ENCODE measurements around the gene TTC3.

DNA sequence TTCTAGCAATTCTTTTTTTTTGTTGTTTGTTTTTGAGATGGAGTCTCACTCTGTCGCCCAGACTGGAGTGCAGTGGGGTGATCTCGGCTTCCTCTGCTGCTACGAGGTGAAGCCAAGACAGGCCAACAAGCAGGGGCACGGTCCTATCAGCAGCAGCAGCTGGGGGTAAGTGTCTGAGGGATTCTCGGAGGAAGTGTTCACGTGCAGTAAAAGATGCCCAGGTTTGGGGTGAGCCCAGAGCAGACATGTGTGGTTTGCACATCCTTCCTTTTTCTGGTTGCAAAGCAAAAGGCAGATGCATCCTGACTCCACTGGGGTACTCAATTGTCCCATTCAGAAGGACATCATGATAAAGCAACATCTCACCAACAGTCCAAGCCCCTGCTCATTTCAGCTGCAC lies 27.9 kb upstream of the TTC3 start:
- TF ChIP-seq, protein P1, sequence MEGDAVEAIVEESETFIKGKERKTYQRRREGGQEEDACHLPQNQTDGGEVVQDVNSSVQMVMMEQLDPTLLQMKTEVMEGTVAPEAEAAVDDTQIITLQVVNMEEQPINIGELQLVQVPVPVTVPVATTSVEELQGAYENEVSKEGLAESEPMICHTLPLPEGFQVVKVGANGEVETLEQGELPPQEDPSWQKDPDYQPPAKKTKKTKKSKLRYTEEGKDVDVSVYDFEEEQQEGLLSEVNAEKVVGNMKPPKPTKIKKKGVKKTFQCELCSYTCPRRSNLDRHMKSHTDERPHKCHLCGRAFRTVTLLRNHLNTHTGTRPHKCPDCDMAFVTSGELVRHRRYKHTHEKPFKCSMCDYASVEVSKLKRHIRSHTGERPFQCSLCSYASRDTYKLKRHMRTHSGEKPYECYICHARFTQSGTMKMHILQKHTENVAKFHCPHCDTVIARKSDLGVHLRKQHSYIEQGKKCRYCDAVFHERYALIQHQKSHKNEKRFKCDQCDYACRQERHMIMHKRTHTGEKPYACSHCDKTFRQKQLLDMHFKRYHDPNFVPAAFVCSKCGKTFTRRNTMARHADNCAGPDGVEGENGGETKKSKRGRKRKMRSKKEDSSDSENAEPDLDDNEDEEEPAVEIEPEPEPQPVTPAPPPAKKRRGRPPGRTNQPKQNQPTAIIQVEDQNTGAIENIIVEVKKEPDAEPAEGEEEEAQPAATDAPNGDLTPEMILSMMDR (conservative IDR thresholded peaks at IDR 0.05; ENCODE audit: low read length): no peak
- no peak for TF ChIP-seq EZH2phosphoT487 (IDR thresholded peaks at IDR 0.05; ENCODE audit: borderline replicate concordance, low read depth, low read length)
